ENCODE measurements around the gene IQCB1.

GRCh38 chr3:121855555-121855954 lies 20.7 kb upstream of the IQCB1 start:
- no peak for TF ChIP-seq CTCF (IDR thresholded peaks at IDR 0.05)
- TF ChIP-seq POLR2AphosphoS5 (IDR thresholded peaks at IDR 0.05) = no peak
- no peak for TF ChIP-seq POLR2A (IDR thresholded peaks at IDR 0.05)

Measured in sigmoid colon (tissue), 4 donors.